OCI-LY7 (cell line): ENCODE data around the gene HSD17B11. TPM values are rescaled to one million over a fixed set of nuclear protein-coding genes. Genes with fewer than 3 reads are reported as not detected.

Experiments used
- BruUV-seq: library from RNA; stranded (reverse); fragments of 400-500 nt; replicated peaks from 2 replicates; lab custom pipeline; 2021; lab: Mats Ljungman, UMichigan
- CTCF ChIA-PET: fragments of 300-600 bp; sonication (Branson Sonifier 250); formaldehyde crosslinking; loops from one replicate; lab custom pipeline; 2022; ENCODE audit warnings: antibody characterized with exemption; ENCODE audit not compliant: unreplicated experiment; lab: Charles Lee
- POLR2A ChIA-PET: fragments of 300-600 bp; sonication (Branson Sonifier 250); formaldehyde crosslinking; loops from one replicate; lab custom pipeline; 2022; ENCODE audit warnings: antibody characterized with exemption; lab: Charles Lee
- DNase-seq: peaks from one replicate; pipeline ENCODE4 v3.0.0-alpha.2; 2015; ENCODE audit warnings: low spot score
- H2AFZ ChIP-seq: fragments of 200-600 bp; sonication (generic), shearing (Covaris generic); 2 replicates; pipeline ENCODE4 v1.6.1; 2014; ENCODE audit warnings: mild to moderate bottlenecking, antibody characterized with exemption, low read length, moderate library complexity
- H3K27ac ChIP-seq: fragments of 200-600 bp; sonication (generic); 2 replicates; pipeline ENCODE4 v1.5.1; 2014; ENCODE audit warnings: mixed run types, low read depth, mild to moderate bottlenecking, moderate library complexity, low read length, inconsistent platforms; ENCODE audit not compliant: poor library complexity, severe bottlenecking
- H3K36me3 ChIP-seq: fragments of 200-600 bp; sonication (generic); 2 replicates; pipeline ENCODE4 v1.6.1; 2014; ENCODE audit warnings: mild to moderate bottlenecking, antibody characterized with exemption, low read length, moderate library complexity, mixed read lengths; ENCODE audit not compliant: insufficient read depth
- H3K4me1 ChIP-seq: fragments of 200-600 bp; sonication (generic); 2 replicates; pipeline ENCODE4 v1.5.1; 2014; ENCODE audit warnings: mild to moderate bottlenecking, low read length; ENCODE audit not compliant: insufficient read depth, poor library complexity, severe bottlenecking
- H3K4me2 ChIP-seq: fragments of 200-600 bp; sonication (generic); 2 replicates; pipeline ENCODE4 v1.6.1; 2014; ENCODE audit warnings: mild to moderate bottlenecking, low read length
- H3K4me3 ChIP-seq: fragments of 200-600 bp; sonication (generic); 2 replicates; pipeline ENCODE4 v1.5.1; 2014; ENCODE audit warnings: mild to moderate bottlenecking, low read depth, low read length; ENCODE audit not compliant: poor library complexity, severe bottlenecking
- H3K79me2 ChIP-seq: fragments of 200-600 bp; sonication (generic); 2 replicates; pipeline ENCODE4 v1.6.1; 2016; ENCODE audit warnings: low read depth, mild to moderate bottlenecking, low read length, moderate library complexity, mixed read lengths; ENCODE audit not compliant: insufficient read depth
- H3K9me2 ChIP-seq: fragments of 200-600 bp; sonication (generic); 2 replicates; pipeline ENCODE4 v1.6.1; 2016; ENCODE audit warnings: mild to moderate bottlenecking, low read length, mixed read lengths; ENCODE audit not compliant: insufficient read depth
- H3K9me3 ChIP-seq: fragments of 200-600 bp; sonication (generic); 2 replicates; pipeline ENCODE4 v1.6.1; 2014; ENCODE audit warnings: mild to moderate bottlenecking, mixed run types, low read length, mixed read lengths
- H4K20me1 ChIP-seq: fragments of 200-600 bp; sonication (generic); 2 replicates; pipeline ENCODE4 v1.6.1; 2014; ENCODE audit warnings: mild to moderate bottlenecking, antibody characterized with exemption, low read length, moderate library complexity, mixed read lengths; ENCODE audit not compliant: insufficient read depth
- CTCF ChIP-seq: fragments of 200-600 bp; sonication (generic); conservative IDR thresholded peaks from 2 replicates; pipeline ENCODE4 v1.5.1; 2014; ENCODE audit warnings: mild to moderate bottlenecking, antibody characterized with exemption, low read length, moderate library complexity, mixed read lengths
- EZH2phosphoT487 ChIP-seq: fragments of 200-600 bp; sonication (generic); IDR thresholded peaks from 2 replicates; pipeline ENCODE4 v1.6.1; 2018; ENCODE audit warnings: low read depth, borderline replicate concordance, mild to moderate bottlenecking, mixed run types, antibody characterized with exemption, low read length, moderate library complexity, mixed read lengths
- intact Hi-C: fragments of 100-400 bp; cut with micrococcal nuclease; formaldehyde crosslinking; loops from one replicate; pipeline ENCODE4 v1.10.0; 2022; ENCODE audit not compliant: unreplicated experiment
- total RNA-seq, 2 experiments: library from RNA; depleted of rRNA in 1 of 2; stranded (reverse); fragments of >200 nt in 1 of 2; shearing (Covaris generic) in 1 of 2; gene quantifications; 2 replicates each; pipeline ENCODE4 v1.2.3, GENCODE V29; 2014 to 2022

The HSD17B11 gene
- total RNA-seq, 2 experiments from 2014 or later = 8.7 to 9.0 TPM

- peaks cover 75% of the 10 kb centered on the region for H3K79me2 ChIP-seq
- CTCF ChIA-PET = no interaction called here
These were observed 39.0 kb upstream of the HSD17B11 start for GRCh38 chr4:87430038-87430437.

GRCh38 chr4:87428979-87429378 lies 38.0 kb upstream of the HSD17B11 start:
- DNase-seq = no peak
- no TSS peak for BruUV-seq
- Histone ChIP-seq H3K4me2 (no peak overlapping the region), H3K9me3 (no peaks in the 10 kb centered on the region), H3K4me1 (peaks cover 19% of the 10 kb centered on the region), H4K20me1 (peaks cover 4% of the 10 kb centered on the region; the same call in 1 of the 2 replicates), H3K9me2 (no peaks in the 10 kb centered on the region), H3K79me2 (peaks cover 86% of the 10 kb centered on the region), H3K36me3 (no peaks in the 10 kb centered on the region), H3K4me3 (no peak overlapping the region), H3K27ac (no peak overlapping the region), H2AFZ (no peak overlapping the region)
- intact Hi-C loops = no loop called here
- ChIA-PET POLR2A (interaction anchor here (0.9 kb wide), 1 partner anchor 847 kb away, joined by 3 read pairs; no protein-coding TSS in a partner anchor), CTCF (no interaction called here)
- no peak for TF ChIP-seq EZH2phosphoT487
- no peak for TF ChIP-seq CTCF

More at GRCh38 chr4:87430038-87430437, 39.0 kb upstream of the HSD17B11 start:
- Histone ChIP-seq H3K4me2 (no peak overlapping the region), H3K9me2 (no peaks in the 10 kb centered on the region), H3K27ac (no peak overlapping the region), H3K36me3 (peaks cover 3% of the 10 kb centered on the region; the same call in 1 of the 2 replicates), H3K9me3 (no peaks in the 10 kb centered on the region), H3K4me1 (peaks cover 10% of the 10 kb centered on the region), H2AFZ (no peak overlapping the region), H4K20me1 (peaks cover 4% of the 10 kb centered on the region; the same call in 1 of the 2 replicates), H3K4me3 (no peak overlapping the region)
- POLR2A ChIA-PET = no interaction called here
- DNase-seq = no peak
- BruUV-seq = no TSS peak
- intact Hi-C loops = no loop called here
- no peak for TF ChIP-seq CTCF

GRCh38 chr4:87427518-87427868 lies 36.5 kb upstream of the HSD17B11 start:
- POLR2A ChIA-PET = interaction anchor here (0.8 kb wide), 1 partner anchor 39 kb away, joined by 4 read pairs; no protein-coding TSS in a partner anchor
- no peaks in the 10 kb centered on the region for H3K36me3 ChIP-seq
- H3K79me2 ChIP-seq = peaks cover 83% of the 10 kb centered on the region
- no peak overlapping the region for H2AFZ ChIP-seq
- DNase-seq = no peak
- no TSS peak for BruUV-seq
- TF ChIP-seq CTCF (no peak), EZH2phosphoT487 (no peak)
- no peak overlapping the region for H3K27ac ChIP-seq
- intact Hi-C loops = no loop called here
- no peaks in the 10 kb centered on the region for H3K9me3 ChIP-seq
- H3K4me2 ChIP-seq = no peak overlapping the region
- no peaks in the 10 kb centered on the region for H3K9me2 ChIP-seq
- H4K20me1 ChIP-seq = no peaks in the 10 kb centered on the region
- H3K4me1 ChIP-seq = peaks cover 25% of the 10 kb centered on the region
- CTCF ChIA-PET = no interaction called here
- no peak overlapping the region for H3K4me3 ChIP-seq
